ENCODE measurements around the gene C15orf39. TPM values are rescaled to one million over a fixed set of nuclear protein-coding genes. Genes with fewer than 3 reads are reported as not detected.
A peak's percentile ranks its signal among the peaks of the same experiment; 100 is the strongest.

Gene C15orf39
- total RNA-seq, 1 experiment from 2014 or later = 86.5 TPM

GRCh38 chr15:75206006-75206405 is 4.3 kb downstream of the C15orf39 start:
- intact Hi-C loops (cut with micrococcal nuclease; ENCODE audit: unreplicated experiment) = loop anchor here (10.0 kb wide), 1 partner anchor 51 kb away; no protein-coding TSS in a partner anchor
- Mint-ChIP-seq H3K36me3 (ENCODE audit: insufficient read depth, unreplicated experiment) (peaks cover 97% of the 10 kb centered on the region), H3K27me3 (ENCODE audit: unreplicated experiment) (no peaks in the 10 kb centered on the region), H3K27ac (ENCODE audit: unreplicated experiment) (no peak overlapping the region), H3K4me1 (ENCODE audit: low read depth, unreplicated experiment) (peaks cover 51% of the 10 kb centered on the region), H3K4me3 (ENCODE audit: low read depth, unreplicated experiment) (no peak overlapping the region), H3K9me3 (ENCODE audit: low read depth, unreplicated experiment) (no peaks in the 10 kb centered on the region)
- no TSS peak for BruUV-seq (replicated peaks)
- TF ChIP-seq CTCF (IDR thresholded peaks at IDR 0.05; ENCODE audit: unreplicated experiment) = no peak
- CTCF ChIA-PET = interaction anchor here (1.0 to 5.4 kb wide), 3 partner anchors 101 to 177 kb away, joined by 3 to 119 read pairs (median 3); no protein-coding TSS in a partner anchor
- no peak for DNase-seq

DNA sequence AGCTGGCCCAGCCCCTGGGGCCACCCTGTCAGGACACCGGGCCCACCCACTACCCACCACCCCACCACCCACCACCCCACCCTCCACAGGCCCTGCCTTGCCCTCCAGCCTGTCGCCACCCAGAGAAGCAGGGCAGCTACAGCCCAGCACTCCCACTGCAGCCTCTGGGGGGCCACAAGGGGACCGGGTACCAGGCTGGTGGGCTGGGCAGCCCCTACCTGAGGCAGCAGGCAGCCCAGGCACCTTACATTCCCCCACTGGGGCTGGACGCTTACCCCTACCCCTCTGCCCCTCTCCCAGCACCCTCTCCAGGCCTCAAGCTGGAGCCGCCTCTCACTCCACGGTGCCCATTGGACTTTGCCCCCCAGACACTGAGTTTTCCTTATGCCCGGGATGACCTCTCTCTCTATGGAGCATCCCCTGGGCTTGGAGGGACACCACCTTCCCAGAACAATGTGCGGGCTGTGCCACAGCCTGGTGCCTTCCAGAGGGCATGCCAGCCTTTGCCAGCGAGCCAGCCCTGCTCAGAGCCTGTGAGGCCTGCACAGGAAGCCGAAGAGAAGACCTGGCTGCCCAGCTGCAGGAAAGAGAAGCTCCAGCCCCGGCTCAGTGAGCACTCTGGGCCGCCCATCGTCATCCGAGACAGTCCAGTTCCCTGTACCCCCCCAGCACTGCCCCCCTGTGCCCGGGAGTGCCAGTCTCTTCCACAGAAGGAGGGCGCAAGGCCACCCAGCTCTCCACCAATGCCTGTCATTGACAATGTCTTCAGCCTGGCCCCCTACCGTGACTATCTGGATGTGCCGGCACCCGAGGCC is 5.3 kb downstream of the C15orf39 start:
- H3K27ac Mint-ChIP-seq (ENCODE audit: unreplicated experiment) = peak overlapping the region; percentile 75
- no TSS peak for BruUV-seq (replicated peaks)
- no peak for TF ChIP-seq CTCF (IDR thresholded peaks at IDR 0.05; ENCODE audit: unreplicated experiment)
- no peaks in the 10 kb centered on the region for H3K9me3 Mint-ChIP-seq (ENCODE audit: low read depth, unreplicated experiment)
- H3K27me3 Mint-ChIP-seq (ENCODE audit: unreplicated experiment) = no peaks in the 10 kb centered on the region
- peaks cover 46% of the 10 kb centered on the region for H3K4me1 Mint-ChIP-seq (ENCODE audit: low read depth, unreplicated experiment)
- DNase-seq = no peak
- H3K36me3 Mint-ChIP-seq (ENCODE audit: insufficient read depth, unreplicated experiment) = peaks cover 97% of the 10 kb centered on the region
- CTCF ChIA-PET = interaction anchor here (0.5 to 5.4 kb wide), 5 partner anchors 31 to 178 kb away, joined by 3 to 119 read pairs (median 3); no protein-coding TSS in a partner anchor
- intact Hi-C loops (cut with micrococcal nuclease; ENCODE audit: unreplicated experiment) = loop anchor here (10.0 kb wide), 1 partner anchor 52 kb away; no protein-coding TSS in a partner anchor
- H3K4me3 Mint-ChIP-seq (ENCODE audit: low read depth, unreplicated experiment) = no peak overlapping the region

- BruUV-seq (replicated peaks) = no TSS peak
- Mint-ChIP-seq H3K9me3 (ENCODE audit: low read depth, unreplicated experiment) (no peaks in the 10 kb centered on the region), H3K27ac (ENCODE audit: unreplicated experiment) (peak overlapping the region; percentile 75), H3K4me3 (ENCODE audit: low read depth, unreplicated experiment) (no peak overlapping the region), H3K4me1 (ENCODE audit: low read depth, unreplicated experiment) (peaks cover 46% of the 10 kb centered on the region), H3K36me3 (ENCODE audit: insufficient read depth, unreplicated experiment) (peaks cover 97% of the 10 kb centered on the region), H3K27me3 (ENCODE audit: unreplicated experiment) (no peaks in the 10 kb centered on the region)
- CTCF ChIA-PET = interaction anchor here (0.9 to 5.4 kb wide), 3 partner anchors 115 to 165 kb away, joined by 3 to 119 read pairs (median 10); no protein-coding TSS in a partner anchor
- DNase-seq = no peak
- intact Hi-C loops (cut with micrococcal nuclease; ENCODE audit: unreplicated experiment) = loop anchor here (10.0 kb wide), 1 partner anchor 53 kb away; no protein-coding TSS in a partner anchor
- TF ChIP-seq CTCF (IDR thresholded peaks at IDR 0.05; ENCODE audit: unreplicated experiment) = no peak
Observed at GRCh38 chr15:75207618-75208500, 6.2 kb downstream of the C15orf39 start.

Measured in Calu3 (cell line).